PC-3 (cell line): Measurements from ENCODE around the gene IFNL1.
"Not testable (repeated sequence)": the region's sequence is repeated elsewhere in the genome, so short reads cannot be mapped to it uniquely, and the experiment has no call there.

Experiments
- CTCF ChIP-seq: fragments of 300-600 bp; sonication (generic); conservative IDR thresholded peaks from 2 replicates; pipeline ENCODE4 v1.5.1; 2017; ENCODE audit warnings: antibody characterized with exemption, low read depth, mild to moderate bottlenecking, low read length
- EZH2 ChIP-seq: fragments of 300-600 bp; sonication (generic); IDR thresholded peaks from one replicate; pipeline ENCODE4 v1.6.1; 2017; ENCODE audit warnings: antibody characterized with exemption, mild to moderate bottlenecking, low read length; ENCODE audit not compliant: unreplicated experiment

GRCh38 chr19:39309305-39309670 lies 13.1 kb downstream of the IFNL1 start:
- not testable (repeated sequence) for TF ChIP-seq EZH2, CTCF
